Aorta (tissue), 5 donors: Measurements from ENCODE around the gene MSRB3. TPM values are rescaled to one million over a fixed set of nuclear protein-coding genes. Genes with fewer than 3 reads are reported as not detected.
A peak's percentile ranks its signal among the peaks of the same experiment; 100 is the strongest.

Source experiments
- ATAC-seq: fragments of 200-7000 bp; cut with Tn5 transposase; one replicate; pipeline ENCODE4 v1.9.1; 2022; ENCODE audit warnings: moderate library complexity; ENCODE audit not compliant: low FRiP score
- DNase-seq, 2 donors: peaks; one replicate each; pipeline ENCODE4 v3.0.0-alpha.2; 2020
- H3K27ac ChIP-seq, 2 donors: one replicate each; pipeline ENCODE4 v1.5.1; 2013; ENCODE audit warnings: low read length in 2 of 2, mild to moderate bottlenecking in 2 of 2, moderate library complexity in 2 of 2, control low read depth in 1 of 2, inconsistent platforms in 1 of 2, low read depth in 1 of 2
- H3K27me3 ChIP-seq, 2 donors: one replicate each; pipeline ENCODE4 v1.6.1; 2013; ENCODE audit warnings: control low read depth in 1 of 2, low read length in 1 of 2, mild to moderate bottlenecking in 1 of 2, moderate library complexity in 1 of 2; ENCODE audit not compliant: insufficient read depth in 2 of 2, control insufficient read depth in 1 of 2
- H3K36me3 ChIP-seq, 2 donors: one replicate each; pipeline ENCODE4 v1.6.1; 2013; ENCODE audit warnings: control low read depth in 1 of 2, low read length in 1 of 2, mild to moderate bottlenecking in 1 of 2; ENCODE audit not compliant: insufficient read depth in 2 of 2, control insufficient read depth in 1 of 2
- H3K4me1 ChIP-seq, 2 donors: one replicate each; pipeline ENCODE4 v1.6.1; 2013; ENCODE audit warnings: low read length in 2 of 2, control low read depth in 1 of 2, mild to moderate bottlenecking in 1 of 2, moderate library complexity in 1 of 2; ENCODE audit not compliant: insufficient read depth in 2 of 2, control insufficient read depth in 1 of 2
- H3K4me3 ChIP-seq, 2 donors: one replicate each; pipeline ENCODE4 v1.5.1; 2013; ENCODE audit warnings: low read length in 2 of 2, control low read depth in 1 of 2, mild to moderate bottlenecking in 1 of 2
- H3K9me3 ChIP-seq: one replicate; pipeline ENCODE4 v1.6.1; 2013; ENCODE audit warnings: mild to moderate bottlenecking, low read length; ENCODE audit not compliant: control insufficient read depth
- WGBS, 2 donors: extraction: QIAGEN DNeasy Blood & Tissue Kit; methylation state at CpG; one replicate each; pipeline ENCODE4 v1.1.7; 2013; 5-methylcytosine and 5-hydroxymethylcytosine counted together
- intact Hi-C, 2 donors: fragments of 100-400 bp; cut with DNase I; formaldehyde crosslinking; loops; one replicate each; pipeline versions ENCODE4 v1.14.2 to v1.15.0; 2022
- polyA plus RNA-seq, 2 donors: library from polyadenylated mRNA; stranded (reverse); fragments of 200-250 nt; gene quantifications; one replicate each; pipeline ENCODE4 v1.2.3, GENCODE V29; 2013
- total RNA-seq, 2 donors: library from RNA; stranded (reverse); fragmentation: NEBNext Ultra II Directional; extraction: Animal tissue kit (Norgen Biotek cat#: 25700); gene quantifications; one replicate each; pipeline ENCODE4 v1.2.1, GENCODE V29; 2021
- donor health status: healthy with polysubstance abuse.
- donor health status: Bipolar disorder and iron deficiency.
- donor health status: DM: no; HTN: no; CAD: no.
- donor health status: DM: no; HTN: no; CAD: no.
- donor health status: DM: yes; HTN: yes; CAD: no.

MSRB3 gene
- total and polyA plus RNA-seq, 4 donors: 119 to 298 (median 225) TPM

- no peaks in the 10 kb centered on the region for H3K9me3 ChIP-seq
- H3K4me3 ChIP-seq: no peak overlapping the region
- WGBS, 2 donors: 46 to 55% methylated on average over 17 of the region's 17 CpGs
- no peak overlapping the region for H3K27ac ChIP-seq
- DNase-seq (no peak), ATAC-seq (no peak)
- no peaks in the 10 kb centered on the region for H3K27me3 ChIP-seq
- intact Hi-C loops: no loop called here
- H3K4me1 ChIP-seq: no peaks in the 10 kb centered on the region
- no peaks in the 10 kb centered on the region for H3K36me3 ChIP-seq
These were observed 232.1 kb downstream of the MSRB3 start for GRCh38 chr12:65510584-65511050.

DNA sequence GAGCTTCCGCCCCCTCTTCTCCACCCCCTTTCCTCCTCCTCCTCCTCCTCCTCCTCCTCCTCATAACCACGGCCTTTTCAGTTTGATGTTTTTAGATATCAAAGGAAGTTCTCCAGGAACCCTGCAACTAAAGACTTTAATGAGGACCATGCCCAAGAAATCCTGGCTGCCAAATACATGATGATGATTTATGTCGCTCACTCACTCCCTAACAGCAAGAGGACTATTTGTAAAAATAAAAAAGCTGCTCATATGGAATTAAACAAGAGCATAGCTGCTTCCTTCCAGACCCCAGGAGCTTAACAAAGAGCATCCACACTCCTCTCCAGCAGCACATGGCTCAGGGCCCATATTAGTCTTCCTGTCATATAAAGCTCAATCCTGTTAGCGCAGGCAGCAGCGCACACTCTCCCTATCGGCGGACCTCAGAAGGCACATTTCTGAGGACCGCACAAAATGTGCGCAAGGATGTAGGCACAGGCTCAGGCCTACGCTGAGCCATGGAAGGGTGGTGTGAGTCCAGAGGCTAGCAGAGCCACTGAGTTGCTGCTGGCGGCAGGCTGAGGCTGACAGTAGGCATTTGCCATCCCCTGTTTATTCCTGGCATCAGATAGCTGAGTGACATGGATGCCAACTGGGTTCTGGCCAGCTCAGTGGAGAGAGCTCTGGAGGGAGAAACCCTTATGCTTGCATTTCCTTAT lies 232.8 kb downstream of the MSRB3 start:
- no peak overlapping the region for H3K27ac ChIP-seq
- no peaks in the 10 kb centered on the region for H3K36me3 ChIP-seq
- no peaks in the 10 kb centered on the region for H3K9me3 ChIP-seq
- DNase-seq: peak in 1 of 2 donors; percentile 48
- H3K4me1 ChIP-seq: no peaks in the 10 kb centered on the region
- WGBS, 2 donors: 64 to 68% methylated on average over 11 of the region's 11 CpGs
- no peaks in the 10 kb centered on the region for H3K27me3 ChIP-seq
- intact Hi-C loops: no loop called here
- no peak overlapping the region for H3K4me3 ChIP-seq
- ATAC-seq: no peak

- DNase-seq: no peak
- Histone ChIP-seq H3K4me1 (no peaks in the 10 kb centered on the region), H3K27ac (no peak overlapping the region), H3K27me3 (no peaks in the 10 kb centered on the region), H3K4me3 (no peak overlapping the region), H3K36me3 (no peaks in the 10 kb centered on the region), H3K9me3 (peaks cover 1% of the 10 kb centered on the region)
- ATAC-seq: no peak
- intact Hi-C loops: no loop called here
- 49 to 54% methylated on average over 3 of the region's 3 CpGs for WGBS, 2 donors
These were observed 233.4 kb downstream of the MSRB3 start for GRCh38 chr12:65511912-65512311.

Other genes starting within 250 kb of the MSRB3 start
- gene WIF1, start 157.4 kb upstream of the MSRB3 start, total RNA-seq: under 1 TPM in 1 of 2 donors, not detected in 1; 0.48 TPM
- not detected for gene WIF1, start 157.4 kb upstream of the MSRB3 start, polyA plus RNA-seq
- gene LEMD3, start 109.1 kb upstream of the MSRB3 start, total RNA-seq: 10 to 100 TPM; 28.6 to 32.0 TPM
- gene LEMD3, start 109.1 kb upstream of the MSRB3 start, polyA plus RNA-seq: 10 to 100 TPM in 1 of 2 donors, 1 to 10 TPM in 1; 4.3 to 13.0 TPM